ENCODE results near the gene CD52. TPM values are rescaled to one million over a fixed set of nuclear protein-coding genes. Genes with fewer than 3 reads are reported as not detected.
A peak's percentile ranks its signal among the peaks of the same experiment; 100 is the strongest.
"Not testable (repeated sequence)": the region's sequence is repeated elsewhere in the genome, so short reads cannot be mapped to it uniquely, and the experiment has no call there.

CD52 gene
- total and polyA plus RNA-seq, 9 donors = 1.1 to 3.8 (median 2.1) TPM

GRCh38 chr1:26297791-26298124, 20.0 kb upstream of the CD52 start:
- WGBS (ENCODE audit: insufficient coverage) = 87% methylated on average over 3 of the region's 6 CpGs
- no peaks in the 10 kb centered on the region for H3K27me3 ChIP-seq (ENCODE audit: control insufficient read depth, insufficient read depth, low read length)
- no peak overlapping the region for H3K27ac ChIP-seq (ENCODE audit: low read length)
- H3K4me1 ChIP-seq (ENCODE audit: control insufficient read depth, insufficient read depth, low read length) = peaks cover 3% of the 10 kb centered on the region
- H3K9me3 ChIP-seq (replicated peaks; ENCODE audit: control insufficient read depth, low read depth, low read length) = no peaks in the 10 kb centered on the region
- DNase-seq = no peak
- peaks cover 3% of the 10 kb centered on the region for H3K36me3 ChIP-seq (ENCODE audit: control insufficient read depth, insufficient read depth, low read length)
- H3K4me3 ChIP-seq (ENCODE audit: low read length) = no peak overlapping the region

DNA sequence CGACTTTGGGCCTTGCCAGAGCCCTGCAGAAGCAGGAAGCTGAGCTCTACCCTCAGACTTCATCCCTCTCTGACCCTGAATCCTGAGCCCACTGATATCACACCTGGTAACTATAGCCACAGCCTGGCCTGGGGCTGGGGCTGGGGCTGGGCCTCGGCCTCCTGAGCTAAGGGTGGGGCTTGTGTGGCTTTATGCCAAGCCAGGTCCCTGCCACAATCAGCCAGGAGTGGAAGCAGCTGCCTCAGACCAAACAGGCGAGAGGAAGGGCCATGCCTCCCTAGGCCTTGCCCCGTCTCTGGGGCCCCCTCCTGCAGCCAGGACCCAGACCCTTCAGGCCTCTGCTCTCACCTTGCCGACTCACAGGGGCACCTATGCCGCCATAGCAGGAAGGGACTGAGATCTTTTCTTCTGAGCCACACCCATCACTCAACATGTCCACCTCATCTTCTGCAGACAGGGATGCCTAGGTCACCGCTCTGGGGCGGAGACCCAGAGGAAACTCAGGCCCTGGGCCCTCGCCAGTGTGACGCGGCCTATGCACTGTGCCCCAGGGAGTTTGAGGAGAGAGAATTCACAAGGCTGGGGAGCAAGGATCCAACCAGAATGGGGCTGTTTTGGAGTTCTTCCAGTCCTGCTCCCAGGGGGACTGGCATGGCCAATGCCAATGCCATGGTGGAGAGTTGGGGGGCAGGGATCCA, 17.0 kb upstream of the CD52 start:
- peaks cover 3% of the 10 kb centered on the region for H3K36me3 ChIP-seq (ENCODE audit: control insufficient read depth, insufficient read depth, low read length)
- DNase-seq = no peak
- H3K4me1 ChIP-seq (ENCODE audit: control insufficient read depth, insufficient read depth, low read length) = peaks cover 7% of the 10 kb centered on the region
- no peaks in the 10 kb centered on the region for H3K27me3 ChIP-seq (ENCODE audit: control insufficient read depth, insufficient read depth, low read length)
- 92% methylated on average over 7 of the region's 11 CpGs for WGBS (ENCODE audit: insufficient coverage)
- H3K9me3 ChIP-seq (replicated peaks; ENCODE audit: control insufficient read depth, low read depth, low read length) = no peaks in the 10 kb centered on the region
- H3K27ac ChIP-seq (ENCODE audit: low read length) = no peak overlapping the region
- H3K4me3 ChIP-seq (ENCODE audit: low read length) = no peak overlapping the region

- Histone ChIP-seq H3K36me3 (ENCODE audit: control insufficient read depth, insufficient read depth, low read length) (peaks cover 3% of the 10 kb centered on the region), H3K4me1 (ENCODE audit: control insufficient read depth, insufficient read depth, low read length) (peaks cover 15% of the 10 kb centered on the region), H3K27ac (ENCODE audit: low read length) (no peak overlapping the region), H3K9me3 (replicated peaks; ENCODE audit: control insufficient read depth, low read depth, low read length) (no peaks in the 10 kb centered on the region), H3K27me3 (ENCODE audit: control insufficient read depth, insufficient read depth, low read length) (no peaks in the 10 kb centered on the region), H3K4me3 (ENCODE audit: low read length) (no peak overlapping the region)
- no peak for DNase-seq
- WGBS (ENCODE audit: insufficient coverage) = 73% methylated on average over 4 of the region's 8 CpGs
Measured at GRCh38 chr1:26302733-26303405, 14.9 kb upstream of the CD52 start.

GRCh38 chr1:26305667-26306289, 12.0 kb upstream of the CD52 start:
- H3K4me1 ChIP-seq (ENCODE audit: control insufficient read depth, insufficient read depth, low read length) = peaks cover 15% of the 10 kb centered on the region
- no peaks in the 10 kb centered on the region for H3K9me3 ChIP-seq (replicated peaks; ENCODE audit: control insufficient read depth, low read depth, low read length)
- H3K36me3 ChIP-seq (ENCODE audit: control insufficient read depth, insufficient read depth, low read length) = peaks cover 3% of the 10 kb centered on the region
- no peak for DNase-seq
- H3K27ac ChIP-seq (ENCODE audit: low read length) = no peak overlapping the region
- H3K4me3 ChIP-seq (ENCODE audit: low read length) = peak overlapping the region; percentile 75
- H3K27me3 ChIP-seq (ENCODE audit: control insufficient read depth, insufficient read depth, low read length) = no peaks in the 10 kb centered on the region
- WGBS (ENCODE audit: insufficient coverage) = 19% methylated on average over 8 of the region's 8 CpGs

GRCh38 chr1:26306290-26307229, 11.2 kb upstream of the CD52 start, which contains the start of gene UBXN11:
TSS of gene UBXN11 (minus strand) at chr1:26306636. CDS start at chr1:26302883, 3,753 bp downstream.
- H3K4me1 ChIP-seq (ENCODE audit: control insufficient read depth, insufficient read depth, low read length) = peaks cover 15% of the 10 kb centered on the region
- peak within 1 kb of the TSS; percentile 20 for H3K27ac ChIP-seq (ENCODE audit: low read length)
- under 1% methylated on average over 41 of the region's 51 CpGs for WGBS (ENCODE audit: insufficient coverage)

DNA sequence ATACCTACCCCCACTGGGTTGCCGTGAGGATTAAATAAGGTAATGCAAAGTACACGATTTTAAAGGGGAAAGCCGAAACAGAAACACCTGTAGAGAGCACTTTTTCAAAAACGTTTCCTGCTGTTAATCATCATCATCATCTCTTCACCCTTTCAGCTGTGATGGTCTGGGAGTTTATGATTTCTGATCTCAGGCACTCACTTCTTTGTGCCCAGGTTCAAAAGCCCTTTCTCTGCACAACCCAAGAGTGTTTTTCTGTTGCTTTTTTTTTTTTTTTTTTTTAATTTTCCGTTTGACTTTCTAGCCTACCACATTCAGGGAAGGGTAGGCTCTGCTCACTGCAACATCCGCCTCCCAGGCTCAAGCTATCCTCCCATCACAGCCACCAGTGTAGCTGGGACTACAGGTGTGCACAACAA, 10.4 kb upstream of the CD52 start:
- Histone ChIP-seq H3K27me3 (ENCODE audit: control insufficient read depth, insufficient read depth, low read length) (no peaks in the 10 kb centered on the region), H3K9me3 (replicated peaks; ENCODE audit: control insufficient read depth, low read depth, low read length) (no peaks in the 10 kb centered on the region), H3K36me3 (ENCODE audit: control insufficient read depth, insufficient read depth, low read length) (no peaks in the 10 kb centered on the region), H3K4me3 (ENCODE audit: low read length) (no peak overlapping the region), H3K27ac (ENCODE audit: low read length) (no peak overlapping the region), H3K4me1 (ENCODE audit: control insufficient read depth, insufficient read depth, low read length) (peaks cover 15% of the 10 kb centered on the region)
- DNase-seq = no peak
- no CpG with 5 or more reads among the region's 6 CpGs for WGBS (ENCODE audit: insufficient coverage)

More at GRCh38 chr1:26306290-26307229, 11.2 kb upstream of the CD52 start, which contains the start of gene UBXN11:
- H3K9me3 ChIP-seq (replicated peaks; ENCODE audit: control insufficient read depth, low read depth, low read length) = no peaks in the 10 kb centered on the region
- H3K36me3 ChIP-seq (ENCODE audit: control insufficient read depth, insufficient read depth, low read length) = no peaks in the 10 kb centered on the region
- peak within 1 kb of the TSS; percentile 75 for H3K4me3 ChIP-seq (ENCODE audit: low read length)
- no peaks in the 10 kb centered on the region for H3K27me3 ChIP-seq (ENCODE audit: control insufficient read depth, insufficient read depth, low read length)
- DNase-seq = peak; percentile 95

GRCh38 chr1:26307966-26308899, 9.5 kb upstream of the CD52 start:
- 94% methylated on average over 14 of the region's 21 CpGs for WGBS (ENCODE audit: insufficient coverage)
- H3K4me3 ChIP-seq (ENCODE audit: low read length); DNase-seq; H3K27me3 ChIP-seq (ENCODE audit: control insufficient read depth, insufficient read depth, low read length); H3K4me1 ChIP-seq (ENCODE audit: control insufficient read depth, insufficient read depth, low read length); H3K36me3 ChIP-seq (ENCODE audit: control insufficient read depth, insufficient read depth, low read length); H3K27ac ChIP-seq (ENCODE audit: low read length); H3K9me3 ChIP-seq (replicated peaks; ENCODE audit: control insufficient read depth, low read depth, low read length): not testable (repeated sequence)

- Histone ChIP-seq H3K27me3 (ENCODE audit: control insufficient read depth, insufficient read depth, low read length) (no peaks in the 10 kb centered on the region), H3K36me3 (ENCODE audit: control insufficient read depth, insufficient read depth, low read length) (no peaks in the 10 kb centered on the region), H3K27ac (ENCODE audit: low read length) (no peak overlapping the region), H3K4me1 (ENCODE audit: control insufficient read depth, insufficient read depth, low read length) (peaks cover 3% of the 10 kb centered on the region), H3K4me3 (ENCODE audit: low read length) (no peak overlapping the region), H3K9me3 (replicated peaks; ENCODE audit: control insufficient read depth, low read depth, low read length) (no peaks in the 10 kb centered on the region)
- no peak for DNase-seq
- WGBS (ENCODE audit: insufficient coverage) = no CpG with 5 or more reads among the region's 5 CpGs
Measured at GRCh38 chr1:26314501-26314900, 3.3 kb upstream of the CD52 start.
